ENCODE data around the gene ABHD17B. TPM values are rescaled to one million over a fixed set of nuclear protein-coding genes. Genes with fewer than 3 reads are reported as not detected.

ABHD17B gene
- total and polyA plus RNA-seq, 10 of the 15 experiments (the other 5 are each of a cell fraction or from before 2014, with no cell fraction given): 3.5 to 21.4 (median 16.6) TPM

- TF ChIP-seq IRF5 (IDR thresholded peaks at IDR 0.05; ENCODE audit: borderline replicate concordance): no peak
- peak; percentile 74; the same call in 2 of the 3 replicates for TF ChIP-seq POU2F2 (IDR thresholded peaks at IDR 0.05; ENCODE audit: borderline replicate concordance, low read depth, low read length)
- TF ChIP-seq JUND (IDR thresholded peaks at IDR 0.05; ENCODE audit: low read depth, low read length): no peak
- TF ChIP-seq CEBPZ (IDR thresholded peaks at IDR 0.05; ENCODE audit: low read depth, low read length): peak; percentile 80
- no peak for TF ChIP-seq ZNF217 (IDR thresholded peaks at IDR 0.05)
- TF ChIP-seq CBFB (IDR thresholded peaks at IDR 0.05; ENCODE audit: low read depth): peak; percentile 81; the same call in 1 of the 2 replicates
- TF ChIP-seq ZNF687 (IDR thresholded peaks at IDR 0.05): peak; percentile 100
- peak; percentile 85; the same call in 1 of the 2 replicates for TF ChIP-seq IRF3 (IDR thresholded peaks at IDR 0.05)
- peak; percentile 93 for TF ChIP-seq NR2F1 (conservative IDR thresholded peaks at IDR 0.05)
- no peak for TF ChIP-seq SMC3 (IDR thresholded peaks at IDR 0.05; ENCODE audit: borderline replicate concordance, low read length)
- TF ChIP-seq E2F4 (IDR thresholded peaks at IDR 0.05; ENCODE audit: low read depth, low read length): no peak
- TF ChIP-seq HDGF (IDR thresholded peaks at IDR 0.05): no peak; the same call in 1 of the 2 replicates
- TF ChIP-seq ETV6 (conservative IDR thresholded peaks at IDR 0.05 in 1 of 2, IDR thresholded peaks at IDR 0.05 in 1 of 2; ENCODE audit: borderline replicate concordance in 1 of 2, low read depth in 1 of 2): peak in 1 of 2 experiments; percentile 16; a peak in 1 of 4 replicates
- TF ChIP-seq TBL1XR1 (IDR thresholded peaks at IDR 0.05; ENCODE audit: low read depth, low read length): peak; percentile 70; the same call in 1 of the 2 replicates
- TF ChIP-seq WRNIP1 (IDR thresholded peaks at IDR 0.05; ENCODE audit: borderline replicate concordance, low read depth, low read length): no peak
- TF ChIP-seq FOXM1 (IDR thresholded peaks at IDR 0.05; ENCODE audit: low read depth, low read length): no peak
Measured at GRCh38 chr9:71911061-71911907, at the start of gene ABHD17B, which contains the start of gene C9orf85 (continued).
